Measurements from ENCODE around the gene SLC34A3. TPM values are rescaled to one million over a fixed set of nuclear protein-coding genes. Genes with fewer than 3 reads are reported as not detected.

Gene SLC34A3
- total RNA-seq, 1 donor from 2014 or later = not detected

GRCh38 chr9:137211532-137211931 lies 19.2 kb upstream of the SLC34A3 start:
- DNase-seq (ENCODE audit: low read depth, low spot score) = no peak
- Mint-ChIP-seq H3K27me3 (ENCODE audit: low read depth) (no peaks in the 10 kb centered on the region), H3K36me3 (ENCODE audit: low read depth) (peaks cover 9% of the 10 kb centered on the region), H3K9me3 (no peaks in the 10 kb centered on the region), H3K27ac (ENCODE audit: unreplicated experiment) (no peak overlapping the region), H3K4me1 (peaks cover 11% of the 10 kb centered on the region), H3K4me3 (no peak overlapping the region)
- TF ChIP-seq CTCF (conservative IDR thresholded peaks at IDR 0.05) = no peak

- Mint-ChIP-seq H3K27ac (ENCODE audit: unreplicated experiment) (no peak overlapping the region), H3K27me3 (ENCODE audit: low read depth) (no peaks in the 10 kb centered on the region), H3K4me3 (no peak overlapping the region), H3K9me3 (no peaks in the 10 kb centered on the region), H3K4me1 (peaks cover 1% of the 10 kb centered on the region), H3K36me3 (ENCODE audit: low read depth) (peaks cover 4% of the 10 kb centered on the region)
- TF ChIP-seq CTCF (conservative IDR thresholded peaks at IDR 0.05) = no peak
- no peak for DNase-seq (ENCODE audit: low read depth, low spot score)
Observed at GRCh38 chr9:137212520-137212919, 18.2 kb upstream of the SLC34A3 start.

- H3K4me3 Mint-ChIP-seq = peak overlapping the region; percentile 11
- H3K27me3 Mint-ChIP-seq (ENCODE audit: low read depth) = no peaks in the 10 kb centered on the region
- no peak for TF ChIP-seq CTCF (conservative IDR thresholded peaks at IDR 0.05)
- DNase-seq (ENCODE audit: low read depth, low spot score) = no peak
- no peak overlapping the region for H3K27ac Mint-ChIP-seq (ENCODE audit: unreplicated experiment)
- peaks cover 2% of the 10 kb centered on the region for H3K36me3 Mint-ChIP-seq (ENCODE audit: low read depth)
- no peaks in the 10 kb centered on the region for H3K9me3 Mint-ChIP-seq
- no peaks in the 10 kb centered on the region for H3K4me1 Mint-ChIP-seq
Observed at GRCh38 chr9:137213160-137214060, 17.3 kb upstream of the SLC34A3 start.

DNA sequence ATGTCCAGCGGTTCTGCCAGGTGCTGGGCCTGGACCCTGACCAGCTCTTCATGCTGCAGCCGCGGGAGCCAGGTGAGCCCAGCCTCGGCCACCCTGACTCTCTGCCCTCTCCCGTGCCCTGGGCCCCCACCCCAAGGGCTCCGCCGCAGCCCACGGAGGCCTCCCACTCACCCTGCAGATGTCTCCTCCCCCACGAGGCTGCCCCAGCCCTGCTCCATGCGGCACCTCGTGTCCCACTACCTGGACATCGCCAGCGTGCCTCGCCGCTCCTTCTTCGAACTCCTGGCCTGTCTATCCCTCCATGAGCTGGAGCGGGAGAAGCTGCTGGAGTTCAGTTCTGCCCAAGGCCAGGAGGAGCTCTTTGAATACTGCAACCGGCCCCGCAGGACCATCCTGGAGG lies 16.1 kb upstream of the SLC34A3 start:
- H3K9me3 Mint-ChIP-seq = no peaks in the 10 kb centered on the region
- no peaks in the 10 kb centered on the region for H3K4me1 Mint-ChIP-seq
- no peak overlapping the region for H3K27ac Mint-ChIP-seq (ENCODE audit: unreplicated experiment)
- peaks cover 2% of the 10 kb centered on the region for H3K36me3 Mint-ChIP-seq (ENCODE audit: low read depth)
- no peak for DNase-seq (ENCODE audit: low read depth, low spot score)
- no peak for TF ChIP-seq CTCF (conservative IDR thresholded peaks at IDR 0.05)
- H3K27me3 Mint-ChIP-seq (ENCODE audit: low read depth) = no peaks in the 10 kb centered on the region
- no peak overlapping the region for H3K4me3 Mint-ChIP-seq

GRCh38 chr9:137215196-137215986 lies 15.3 kb upstream of the SLC34A3 start:
- no peak for TF ChIP-seq CTCF (conservative IDR thresholded peaks at IDR 0.05)
- Mint-ChIP-seq H3K9me3 (no peaks in the 10 kb centered on the region), H3K4me3 (no peak overlapping the region), H3K4me1 (no peaks in the 10 kb centered on the region), H3K27ac (ENCODE audit: unreplicated experiment) (no peak overlapping the region), H3K36me3 (ENCODE audit: low read depth) (peaks cover 2% of the 10 kb centered on the region), H3K27me3 (ENCODE audit: low read depth) (no peaks in the 10 kb centered on the region)
- no peak for DNase-seq (ENCODE audit: low read depth, low spot score)

Data from neural crest cell (in vitro differentiated cells).